Osteoblast (primary cell): ENCODE results near the gene BRME1. TPM values are rescaled to one million over a fixed set of nuclear protein-coding genes. Genes with fewer than 3 reads are reported as not detected.
A peak's percentile ranks its signal among the peaks of the same experiment; 100 is the strongest.

Experiments used
- DNase-seq: peaks from one replicate; pipeline ENCODE4 v3.0.0; 2011; ENCODE audit warnings: low spot score, mixed read lengths; ENCODE audit not compliant: insufficient read length; ENCODE audit errors: missing footprints
- H2AFZ ChIP-seq: 2 replicates; pipeline ENCODE4 v1.6.0; 2011; ENCODE audit warnings: mild to moderate bottlenecking, low read length
- H3K27ac ChIP-seq: 2 replicates; pipeline ENCODE4 v1.5.1; 2011; ENCODE audit warnings: mild to moderate bottlenecking, low read depth, low read length, moderate library complexity
- H3K27me3 ChIP-seq: 2 replicates; pipeline ENCODE4 v1.6.0; 2012; ENCODE audit warnings: mild to moderate bottlenecking, control low read depth, inconsistent platforms, low read length, moderate library complexity; ENCODE audit not compliant: insufficient read depth
- H3K36me3 ChIP-seq: 2 replicates; pipeline ENCODE4 v1.5.1; 2011; ENCODE audit warnings: mild to moderate bottlenecking, low read length, control low read depth, moderate library complexity; ENCODE audit not compliant: insufficient read depth
- H3K4me1 ChIP-seq: 2 replicates; pipeline ENCODE4 v1.5.1; 2011; ENCODE audit warnings: mild to moderate bottlenecking, low read length, control low read depth, moderate library complexity; ENCODE audit not compliant: insufficient read depth
- H3K4me2 ChIP-seq: 2 replicates; pipeline ENCODE4 v1.6.0; 2011; ENCODE audit warnings: mild to moderate bottlenecking, low read length; ENCODE audit not compliant: insufficient read depth
- H3K4me3 ChIP-seq: fragments of 200-600 bp; sonication (generic); 3 replicates; pipeline ENCODE4 v1.5.1; 2012; ENCODE audit warnings: mild to moderate bottlenecking, low read length, inconsistent platforms; ENCODE audit not compliant: insufficient read depth
- H3K79me2 ChIP-seq: 2 replicates; pipeline ENCODE4 v1.6.0; 2012; ENCODE audit warnings: mild to moderate bottlenecking, low read length, control low read depth, inconsistent platforms; ENCODE audit not compliant: insufficient read depth
- H3K9me3 ChIP-seq: 2 replicates; pipeline ENCODE4 v1.5.1; 2011; ENCODE audit warnings: low read depth, low read length, control low read depth
- H4K20me1 ChIP-seq: 2 replicates; pipeline ENCODE4 v1.6.0; 2012; ENCODE audit warnings: mild to moderate bottlenecking, low read length, control low read depth; ENCODE audit not compliant: insufficient read depth
- total RNA-seq: library from RNA; depleted of rRNA; stranded (reverse); fragments of >200 nt; gene quantifications from 2 replicates; pipeline ENCODE4 v1.2.3, GENCODE V29; 2012
- TF ChIP-seq, protein P1 (sequence below): IDR thresholded peaks from 2 replicates; pipeline ENCODE4 v1.5.1; 2011; ENCODE audit warnings: mild to moderate bottlenecking, low read depth, low read length, moderate library complexity; ENCODE audit errors: extremely low read depth

The BRME1 gene
- total RNA-seq, 1 donor, result 0.72 TPM

DNA sequence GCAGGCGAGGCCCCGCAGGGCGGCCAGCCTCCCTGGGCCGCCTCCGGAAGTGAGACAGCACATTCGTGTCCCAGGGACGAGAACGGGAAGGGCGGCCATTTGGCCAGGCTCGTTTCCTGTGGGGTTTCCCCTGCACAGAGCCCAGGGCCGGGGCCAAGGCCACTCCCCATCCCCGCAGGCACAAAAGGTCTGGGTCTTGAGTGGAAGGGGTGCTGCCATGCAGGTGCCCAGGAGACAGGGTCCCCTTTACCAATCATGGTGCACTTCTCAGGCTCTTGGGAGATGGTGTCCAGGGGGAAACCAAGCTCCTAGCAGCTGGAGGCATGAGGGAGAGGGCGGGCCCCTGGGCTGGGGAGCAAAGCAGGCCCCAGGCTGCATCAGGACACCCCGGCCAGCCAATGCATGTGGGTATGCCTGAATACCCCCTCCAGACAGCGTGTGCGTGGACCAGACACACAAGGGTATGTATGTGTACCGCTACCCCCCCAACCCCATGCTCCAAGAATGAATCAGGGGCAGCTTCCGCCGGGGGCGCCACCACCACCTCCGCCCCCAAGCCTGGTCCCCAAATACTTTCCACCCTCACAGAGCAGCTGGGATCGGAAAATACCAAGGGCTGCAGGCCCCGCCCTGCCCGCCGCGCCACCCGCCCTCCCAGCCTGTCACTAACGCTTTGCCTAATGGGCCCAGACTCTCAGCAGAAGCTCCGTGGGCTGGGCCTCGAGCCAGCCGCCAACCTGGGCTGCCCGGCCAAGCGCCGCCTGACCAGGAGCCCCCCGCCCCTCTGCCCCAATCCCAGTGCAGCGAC lies 66.6 kb downstream of the BRME1 start:
- Histone ChIP-seq H3K36me3 (peaks cover 44% of the 10 kb centered on the region), H4K20me1 (peaks cover 63% of the 10 kb centered on the region)
- TF ChIP-seq, protein P1, sequence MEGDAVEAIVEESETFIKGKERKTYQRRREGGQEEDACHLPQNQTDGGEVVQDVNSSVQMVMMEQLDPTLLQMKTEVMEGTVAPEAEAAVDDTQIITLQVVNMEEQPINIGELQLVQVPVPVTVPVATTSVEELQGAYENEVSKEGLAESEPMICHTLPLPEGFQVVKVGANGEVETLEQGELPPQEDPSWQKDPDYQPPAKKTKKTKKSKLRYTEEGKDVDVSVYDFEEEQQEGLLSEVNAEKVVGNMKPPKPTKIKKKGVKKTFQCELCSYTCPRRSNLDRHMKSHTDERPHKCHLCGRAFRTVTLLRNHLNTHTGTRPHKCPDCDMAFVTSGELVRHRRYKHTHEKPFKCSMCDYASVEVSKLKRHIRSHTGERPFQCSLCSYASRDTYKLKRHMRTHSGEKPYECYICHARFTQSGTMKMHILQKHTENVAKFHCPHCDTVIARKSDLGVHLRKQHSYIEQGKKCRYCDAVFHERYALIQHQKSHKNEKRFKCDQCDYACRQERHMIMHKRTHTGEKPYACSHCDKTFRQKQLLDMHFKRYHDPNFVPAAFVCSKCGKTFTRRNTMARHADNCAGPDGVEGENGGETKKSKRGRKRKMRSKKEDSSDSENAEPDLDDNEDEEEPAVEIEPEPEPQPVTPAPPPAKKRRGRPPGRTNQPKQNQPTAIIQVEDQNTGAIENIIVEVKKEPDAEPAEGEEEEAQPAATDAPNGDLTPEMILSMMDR, result no peak

DNA sequence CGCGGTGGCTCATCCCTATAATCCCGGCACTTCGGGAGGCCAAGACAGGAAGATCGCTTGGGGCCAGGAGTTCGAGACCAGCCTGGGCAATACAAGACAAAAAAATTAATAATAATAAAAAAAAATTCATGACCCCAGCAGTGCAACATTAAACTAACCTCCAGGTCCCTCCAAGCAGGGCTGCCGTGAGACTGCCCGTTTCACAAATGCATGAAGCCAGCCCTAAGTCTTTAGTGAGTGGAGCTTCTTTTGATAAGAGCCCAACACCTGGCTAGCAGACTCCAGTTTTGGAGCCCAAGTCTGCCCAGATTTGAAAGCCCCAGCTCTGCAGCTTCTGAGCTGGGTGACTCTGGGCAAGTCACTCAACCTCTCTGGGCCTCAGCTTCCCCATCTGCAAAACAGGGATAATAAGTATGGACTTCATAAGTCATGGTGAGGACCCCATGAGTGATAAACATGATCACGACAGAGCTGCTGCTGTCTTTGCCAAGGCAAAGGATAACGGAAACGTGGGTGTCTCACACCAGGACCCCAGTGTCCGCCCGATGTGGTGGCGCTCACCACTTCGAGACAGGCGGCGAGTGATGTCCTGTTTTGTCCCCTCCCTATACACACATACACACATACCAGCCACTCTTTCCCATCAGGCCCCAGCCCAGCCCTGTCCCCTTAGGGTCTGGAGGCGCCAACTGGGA lies 67.3 kb downstream of the BRME1 start:
- Histone ChIP-seq H3K4me2 (peak overlapping the region; percentile 98), H3K27me3 (no peaks in the 10 kb centered on the region), H3K79me2 (peaks cover 90% of the 10 kb centered on the region), H3K27ac (peak overlapping the region; percentile 95), H2AFZ (no peak overlapping the region), H3K9me3 (no peaks in the 10 kb centered on the region), H4K20me1 (peaks cover 70% of the 10 kb centered on the region), H3K36me3 (peaks cover 51% of the 10 kb centered on the region), H3K4me1 (peaks cover 58% of the 10 kb centered on the region), H3K4me3 (peak overlapping the region; percentile 99)
- TF ChIP-seq, protein P1, result no peak
- DNase-seq, result peak; percentile 77

More for the DNA sequence above, 66.6 kb downstream of the BRME1 start:
- no peaks in the 10 kb centered on the region for H3K9me3 ChIP-seq
- peak overlapping the region; percentile 98 for H3K4me2 ChIP-seq
- peak overlapping the region; percentile 95 for H3K27ac ChIP-seq
- peak; percentile 97 for DNase-seq
- H3K27me3 ChIP-seq, result no peaks in the 10 kb centered on the region
- peaks cover 83% of the 10 kb centered on the region for H3K79me2 ChIP-seq
- H3K4me1 ChIP-seq, result peaks cover 53% of the 10 kb centered on the region
- H3K4me3 ChIP-seq, result peak overlapping the region; percentile 99
- no peak overlapping the region for H2AFZ ChIP-seq

DNA sequence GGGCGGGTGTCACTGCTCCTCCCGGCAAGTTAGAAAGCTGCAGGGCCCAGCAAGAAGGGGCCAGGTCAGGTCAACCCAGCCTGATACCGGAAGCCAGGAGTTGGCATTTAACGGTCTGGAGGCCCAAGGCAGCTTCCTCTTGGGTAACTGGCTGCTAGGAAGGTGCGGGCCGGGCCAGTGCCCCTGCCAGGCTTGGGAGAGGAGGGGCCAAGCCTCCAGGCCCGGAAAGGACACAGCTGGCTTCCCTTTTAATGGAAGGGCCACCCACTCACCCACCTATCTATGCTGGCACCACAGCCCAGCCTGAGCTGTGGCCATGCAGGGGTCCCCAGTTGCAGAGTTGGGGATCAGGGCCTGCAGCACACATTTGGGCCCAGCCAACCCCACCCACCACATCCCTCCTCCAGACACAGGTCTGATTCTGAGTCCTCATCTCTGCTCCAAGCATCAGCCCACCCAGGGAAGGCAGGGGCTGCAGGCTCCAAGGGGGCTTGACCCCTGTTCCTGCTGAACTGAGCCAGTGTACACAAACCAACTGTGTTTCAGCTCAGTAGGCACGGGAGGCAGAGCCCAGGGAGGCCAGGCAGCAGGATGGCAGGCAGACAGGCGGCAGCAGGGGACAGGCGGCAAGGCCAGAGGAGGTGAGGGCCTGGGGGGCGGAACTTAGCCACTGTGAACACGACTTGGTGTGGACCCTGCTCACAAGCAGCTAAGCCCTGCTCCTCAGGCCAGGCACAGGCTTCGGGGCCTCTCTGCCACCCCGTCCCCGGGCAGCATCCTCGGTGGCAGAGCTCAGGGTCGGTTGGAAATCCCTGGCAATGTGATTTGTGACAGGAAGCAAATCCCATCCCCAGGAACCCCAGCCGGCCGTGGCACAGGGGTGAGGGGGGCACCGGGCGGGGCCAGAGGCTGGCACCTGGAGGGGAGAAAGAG lies 69.9 kb downstream of the BRME1 start:
- Histone ChIP-seq H3K4me3 (peak overlapping the region; percentile 16), H3K4me2 (peak overlapping the region; percentile 39), H4K20me1 (peaks cover 75% of the 10 kb centered on the region), H3K27ac (peak overlapping the region; percentile 74), H3K9me3 (no peaks in the 10 kb centered on the region), H3K79me2 (peaks cover 80% of the 10 kb centered on the region), H3K36me3 (peaks cover 61% of the 10 kb centered on the region), H3K27me3 (no peaks in the 10 kb centered on the region), H2AFZ (no peak overlapping the region), H3K4me1 (peaks cover 52% of the 10 kb centered on the region)
- peak; percentile 86 for DNase-seq
- TF ChIP-seq, protein P1, result no peak
